Panc1 (cell line): ENCODE data around the gene ZNF791. TPM values are rescaled to one million over a fixed set of nuclear protein-coding genes. Genes with fewer than 3 reads are reported as not detected.
"Not testable (repeated sequence)": the region's sequence is repeated elsewhere in the genome, so short reads cannot be mapped to it uniquely, and the experiment has no call there.

Source experiments
- ATAC-seq: fragments of 200-7000 bp; cut with Tn5 transposase; 2 replicates; pipeline ENCODE4 v1.9.1; 2020; ENCODE audit warnings: mild to moderate bottlenecking, moderate library complexity
- Bru-seq: library from RNA; stranded (reverse); fragments of 400-500 nt; gene quantifications from one replicate; lab custom pipeline; 2021; lab: Mats Ljungman, UMichigan
- BruChase-seq, 2 experiments: library from RNA; stranded (reverse); fragments of 400-500 nt; gene quantifications; one replicate each; lab custom pipeline; 2021; lab: Mats Ljungman, UMichigan
- BruUV-seq: library from RNA; stranded (reverse); fragments of 400-500 nt; replicated peaks from 2 replicates; lab custom pipeline; 2021; lab: Mats Ljungman, UMichigan
- CTCF ChIA-PET: fragments of 300-600 bp; sonication (Branson Sonifier 250); formaldehyde crosslinking; loops from one replicate; lab custom pipeline; 2022; ENCODE audit warnings: antibody characterized with exemption; lab: Charles Lee
- POLR2A ChIA-PET: fragments of 300-600 bp; sonication (Branson Sonifier 250); formaldehyde crosslinking; loops from one replicate; lab custom pipeline; 2022; ENCODE audit warnings: antibody characterized with exemption; lab: Charles Lee
- DNase-seq: peaks from one replicate; pipeline ENCODE4 v3.0.0-alpha.2; 2010; ENCODE audit warnings: low read depth, low spot score
- H3K27ac ChIP-seq: 2 replicates; pipeline ENCODE4 v1.5.1; 2011; ENCODE audit warnings: mild to moderate bottlenecking, low read length, inconsistent platforms
- H3K27me3 ChIP-seq: fragments of 200-500 bp; sonication (Bioruptor generic); 2 replicates; pipeline ENCODE4 v1.6.0; 2014; ENCODE audit warnings: low read length, inconsistent platforms; ENCODE audit not compliant: control insufficient read depth, insufficient read depth
- H3K36me3 ChIP-seq: fragments of 200-500 bp; sonication (Bioruptor generic); 2 replicates; pipeline ENCODE4 v1.5.1; 2014; ENCODE audit warnings: inconsistent platforms, mild to moderate bottlenecking, low read length, moderate library complexity; ENCODE audit not compliant: control insufficient read depth, insufficient read depth
- H3K4me1 ChIP-seq: 2 replicates; pipeline ENCODE4 v1.5.1; 2011; ENCODE audit warnings: inconsistent platforms, mild to moderate bottlenecking, low read length, moderate library complexity; ENCODE audit not compliant: control insufficient read depth, insufficient read depth
- H3K4me3 ChIP-seq, 2 experiments: 2 replicates each; pipeline ENCODE4 v1.5.1; 2011 to 2012; ENCODE audit warnings: low read depth in 2 of 2, low read length in 2 of 2, mild to moderate bottlenecking in 2 of 2, inconsistent platforms in 1 of 2, moderate library complexity in 1 of 2
- H3K9me3 ChIP-seq: fragments of 200-500 bp; sonication (Bioruptor generic); 2 replicates; pipeline ENCODE4 v1.5.1; 2014; ENCODE audit warnings: low read depth, mild to moderate bottlenecking, inconsistent platforms, low read length, moderate library complexity; ENCODE audit not compliant: control insufficient read depth, insufficient read depth
- POLR2AphosphoS5 ChIP-seq: IDR thresholded peaks from 2 replicates; pipeline ENCODE4 v1.6.1; 2012; ENCODE audit warnings: mild to moderate bottlenecking, low read depth, low read length, moderate library complexity
- SIN3A ChIP-seq: IDR thresholded peaks from 2 replicates; pipeline ENCODE4 v1.6.1; 2012; ENCODE audit warnings: low read depth, mild to moderate bottlenecking, low read length, moderate library complexity, borderline replicate concordance; ENCODE audit not compliant: insufficient read depth
- in situ Hi-C: cut with HindIII; loops from 2 replicates; pipeline ENCODE4 v1.10.0; 2016; ENCODE audit warnings: low sequenced_read_pairs, low pct_unique_long_range_greater_than_20kb
- intact Hi-C: fragments of 100-400 bp; cut with micrococcal nuclease; formaldehyde crosslinking; loops from one replicate; pipeline ENCODE4 v1.10.0; 2022; ENCODE audit not compliant: unreplicated experiment
- long read RNA-seq: library from polyadenylated mRNA; unstranded; transcript quantifications from one replicate; pipeline ENCODE4 v2.0.0, GENCODE V29; 2021; ENCODE audit not compliant: unreplicated experiment
- polyA plus RNA-seq: library from polyadenylated mRNA; unstranded; fragments of >200 nt; gene quantifications from one replicate; pipeline ENCODE4 v1.2.1, GENCODE V29; 2012; ENCODE audit warnings: missing spikeins; ENCODE audit not compliant: insufficient read length
- total RNA-seq: library from RNA; stranded (reverse); gene quantifications from one replicate; pipeline ENCODE4 v1.2.1, GENCODE V29; 2021; ENCODE audit not compliant: unreplicated experiment
- TF ChIP-seq, protein P1 (sequence below): fragments of 450-650 bp; IDR thresholded peaks from 2 replicates; pipeline ENCODE4 v1.5.1; 2017; ENCODE audit warnings: mild to moderate bottlenecking

The ZNF791 gene
- 19.0 TPM for total RNA-seq
- polyA plus RNA-seq, result 8.8 TPM
- Bru-seq, nascent RNA, result percentile 76 among the genes with signal in this experiment
- percentile 86 among the genes with signal in this experiment for BruChase-seq, experiment 1, labeled RNA remaining after a 2-hour chase
- percentile 74 among the genes with signal in this experiment for BruChase-seq, experiment 2, labeled RNA remaining after a 6-hour chase
- long read RNA-seq, full-length matches to known transcripts, result 7 of 12 reads
- long read RNA-seq, partial matches to known transcripts, result 0 of 12 reads
- long read RNA-seq, other reads (novel, unspliced or antisense), result 5 of 12 reads

DNA sequence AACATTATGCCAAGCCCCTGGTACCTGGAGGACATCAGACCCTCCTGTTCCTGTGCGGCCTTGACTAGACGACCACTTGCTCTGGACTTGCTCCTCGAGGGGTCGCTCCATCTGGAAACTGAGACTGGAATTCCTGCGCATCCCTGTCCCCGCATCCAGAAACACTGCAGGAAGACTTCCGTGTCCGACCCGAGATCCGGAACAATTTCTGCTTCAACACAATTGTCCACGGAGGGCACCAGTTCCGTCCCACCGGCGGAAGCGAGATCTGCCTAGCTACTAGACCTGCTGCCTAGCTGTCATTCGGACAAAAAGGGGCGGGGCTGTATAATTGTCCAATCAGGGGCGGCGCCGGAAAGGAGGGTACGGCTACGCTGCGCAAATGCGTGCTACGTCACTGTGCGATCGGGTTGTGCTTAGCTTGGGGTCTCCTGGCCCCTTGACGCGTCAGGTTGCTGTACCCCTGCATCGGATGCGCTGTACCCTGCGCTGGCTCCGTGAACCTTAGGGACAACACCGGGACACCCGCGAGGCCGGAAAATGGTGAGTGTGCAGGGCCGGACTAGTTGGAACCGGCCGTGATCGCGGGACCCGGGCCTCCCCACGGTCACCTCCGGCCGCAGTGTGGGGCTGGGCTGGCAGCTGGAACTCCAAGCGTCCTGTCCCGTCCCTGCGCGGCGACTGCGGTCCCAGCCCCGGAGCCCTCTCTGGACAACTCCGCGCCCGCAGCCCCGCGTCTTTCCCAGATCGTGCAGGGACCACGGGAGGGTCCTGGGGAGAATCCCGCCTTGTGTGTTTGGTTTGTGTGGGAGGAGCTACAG, at the start of gene ZNF791, which contains the start of gene ZNF490:
ZNF791 (plus strand) TSS at position 381 of the 821 bp plus-strand sequence; CDS start at position 541, 160 bp downstream.
ZNF490 (minus strand) TSS at position 274 of the 821 bp plus-strand sequence; CDS start at position 141, 133 bp downstream.
- ATAC-seq (peak; percentile 100), DNase-seq (peak; percentile 79)
- H3K27ac ChIP-seq, result peak within 1 kb of the TSS; percentile 90
- in situ Hi-C loops, result no loop called here
- BruUV-seq, result no TSS peak
- H3K9me3 ChIP-seq, result no peaks in the 10 kb centered on the region; the same call in 1 of the 2 replicates
- ChIA-PET CTCF (no interaction called here), POLR2A (interaction anchor here (0.5 to 0.9 kb wide), 3 partner anchors 19 to 117 kb away, joined by 4 to 5 read pairs (median 4); no protein-coding TSS in a partner anchor)
- peaks cover 8% of the 10 kb centered on the region for H3K4me1 ChIP-seq
- no peaks in the 10 kb centered on the region for H3K27me3 ChIP-seq
- intact Hi-C loops, result no loop called here
- H3K36me3 ChIP-seq, result peaks cover 5% of the 10 kb centered on the region; the same call in 1 of the 2 replicates
- H3K4me3 ChIP-seq, result peak within 1 kb of the TSS; percentile 83 to 97
- TF ChIP-seq POLR2AphosphoS5 (peak; percentile 65; the same call in 1 of the 2 replicates), SIN3A (peak; percentile 17; the same call in 1 of the 2 replicates)
- TF ChIP-seq, protein P1, sequence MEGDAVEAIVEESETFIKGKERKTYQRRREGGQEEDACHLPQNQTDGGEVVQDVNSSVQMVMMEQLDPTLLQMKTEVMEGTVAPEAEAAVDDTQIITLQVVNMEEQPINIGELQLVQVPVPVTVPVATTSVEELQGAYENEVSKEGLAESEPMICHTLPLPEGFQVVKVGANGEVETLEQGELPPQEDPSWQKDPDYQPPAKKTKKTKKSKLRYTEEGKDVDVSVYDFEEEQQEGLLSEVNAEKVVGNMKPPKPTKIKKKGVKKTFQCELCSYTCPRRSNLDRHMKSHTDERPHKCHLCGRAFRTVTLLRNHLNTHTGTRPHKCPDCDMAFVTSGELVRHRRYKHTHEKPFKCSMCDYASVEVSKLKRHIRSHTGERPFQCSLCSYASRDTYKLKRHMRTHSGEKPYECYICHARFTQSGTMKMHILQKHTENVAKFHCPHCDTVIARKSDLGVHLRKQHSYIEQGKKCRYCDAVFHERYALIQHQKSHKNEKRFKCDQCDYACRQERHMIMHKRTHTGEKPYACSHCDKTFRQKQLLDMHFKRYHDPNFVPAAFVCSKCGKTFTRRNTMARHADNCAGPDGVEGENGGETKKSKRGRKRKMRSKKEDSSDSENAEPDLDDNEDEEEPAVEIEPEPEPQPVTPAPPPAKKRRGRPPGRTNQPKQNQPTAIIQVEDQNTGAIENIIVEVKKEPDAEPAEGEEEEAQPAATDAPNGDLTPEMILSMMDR, result no peak

- no TSS peak for BruUV-seq
- peak; percentile 69 for DNase-seq
- ATAC-seq, result peak; percentile 92
- ChIA-PET CTCF (no interaction called here), POLR2A (no interaction called here)
- Histone ChIP-seq H3K4me3 (no peak overlapping the region), H3K9me3 (no peaks in the 10 kb centered on the region), H3K4me1 (no peaks in the 10 kb centered on the region), H3K27ac (no peak overlapping the region), H3K27me3 (no peaks in the 10 kb centered on the region), H3K36me3 (no peaks in the 10 kb centered on the region)
- no peak for TF ChIP-seq POLR2AphosphoS5
- TF ChIP-seq, protein P1, result peak; percentile 92
- in situ Hi-C loops (no loop called here), intact Hi-C loops (loop anchor here (10.0 kb wide), 1 partner anchor 111 kb away; no protein-coding TSS in a partner anchor)
Observed at GRCh38 chr19:12564016-12564664, 46.6 kb upstream of the ZNF791 start.

DNA sequence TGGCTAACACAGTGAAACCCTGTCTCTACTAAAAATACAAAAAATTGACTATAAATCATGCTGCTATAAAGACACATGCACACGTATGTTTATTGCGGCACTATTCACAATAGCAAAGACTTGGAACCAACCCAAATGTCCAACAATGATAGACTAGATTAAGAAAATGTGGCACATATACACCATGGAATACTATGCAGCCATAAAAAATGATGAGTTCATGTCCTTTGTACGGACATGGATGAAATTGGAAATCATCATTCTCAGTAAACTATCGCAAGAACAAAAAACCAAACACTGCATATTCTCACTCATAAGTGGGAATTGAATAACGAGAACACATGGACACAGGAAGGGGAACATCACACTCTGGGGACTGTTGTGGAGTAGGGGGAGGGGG, 44.3 kb upstream of the ZNF791 start:
- in situ Hi-C loops, BruUV-seq: not testable (repeated sequence)
- CTCF ChIA-PET, result interaction anchor here (0.6 kb wide), 1 partner anchor 70 kb away, joined by 8 read pairs; no protein-coding TSS in a partner anchor

More for the DNA sequence above, 44.3 kb upstream of the ZNF791 start:
- POLR2A ChIA-PET, DNase-seq, H3K9me3 ChIP-seq, H3K4me3 ChIP-seq, H3K27ac ChIP-seq, H3K4me1 ChIP-seq, H3K36me3 ChIP-seq, H3K27me3 ChIP-seq, ATAC-seq: not testable (repeated sequence)
- intact Hi-C loops, result loop anchor here (10.0 kb wide), 1 partner anchor 108 kb away; no protein-coding TSS in a partner anchor
